ENCODE measurements around the gene PHOSPHO2. TPM values are rescaled to one million over a fixed set of nuclear protein-coding genes. Genes with fewer than 3 reads are reported as not detected.

Gene PHOSPHO2
- total and polyA plus RNA-seq, 10 of the 15 experiments (the other 5 are each of a cell fraction or from before 2014, with no cell fraction given), result 2.7 to 7.6 (median 4.2) TPM

- Histone ChIP-seq H3K4me3 (peak overlapping the region; percentile 81), H3K27me3 (replicated peaks in 1 of 2; ENCODE audit: control insufficient read depth in 2 of 2, insufficient read depth in 2 of 2, low read length in 1 of 2) (0 out of 4 replicates have a peak, but pooled peaks cover 0 to 5% of the 10 kb centered on the region in 2 experiments), H2AFZ (ENCODE audit: control insufficient read depth, low read depth, low read length) (peak overlapping the region; percentile 98), H3K9ac (ENCODE audit: control insufficient read depth, insufficient read depth, low read length) (peak overlapping the region; percentile 76), H3K9me3 (replicated peaks; ENCODE audit: control insufficient read depth, insufficient read depth, low read length) (no peaks in the 10 kb centered on the region; the same call in 1 of the 3 replicates), H3K36me3 (ENCODE audit: control insufficient read depth in 2 of 2, insufficient read depth in 2 of 2, low read length in 1 of 2) (no peaks in the 10 kb centered on the region), H4K20me1 (ENCODE audit: control insufficient read depth, insufficient read depth) (no peaks in the 10 kb centered on the region), H3K4me1 (ENCODE audit: control insufficient read depth, insufficient read depth, low read length) (no peaks in the 10 kb centered on the region), H3K79me2 (ENCODE audit: control insufficient read depth, insufficient read depth, low read length) (no peaks in the 10 kb centered on the region), H3K27ac (ENCODE audit: control insufficient read depth, insufficient read depth) (peak overlapping the region; percentile 74), H3K4me2 (ENCODE audit: control insufficient read depth, insufficient read depth) (peak overlapping the region; percentile 99)
- CTCF ChIA-PET, result interaction anchor here (0.6 kb wide), 1 partner anchor 110 kb away, joined by 3 read pairs; no protein-coding TSS in a partner anchor
- WGBS (ENCODE audit: insufficient coverage, insufficient replicate concordance, low lambda C conversion rate, missing lambda C conversion rate), result 12% methylated on average over 8 of the region's 8 CpGs
- intact Hi-C loops (cut with micrococcal nuclease; ENCODE audit: unreplicated experiment) (loop anchor here (2.0 kb wide), 1 partner anchor 38 kb away; the partner anchor contains the start of gene KLHL23), in situ Hi-C loops (cut with MboI) (no loop called here)
- SMC1A ChIA-PET (ENCODE audit: uncharacterized antibody, unreplicated experiment), result interaction anchor here (3.6 kb wide), 1 partner anchor 38 kb away, joined by 9 read pairs; the partner anchor contains the start of gene KLHL23
- no TSS peak for BruUV-seq (replicated peaks)
- TF ChIP-seq RFX5 (IDR thresholded peaks at IDR 0.05; ENCODE audit: low read depth, low read length) (no peak), MTA2 (IDR thresholded peaks at IDR 0.05; ENCODE audit: low read depth) (no peak), CHD2 (IDR thresholded peaks at IDR 0.05; ENCODE audit: borderline replicate concordance, low read depth, low read length) (no peak), MYC (IDR thresholded peaks at IDR 0.05; ENCODE audit: insufficient read depth, insufficient read length, insufficient replicate concordance, low read length, severe bottlenecking) (no peak), SIN3A (IDR thresholded peaks at IDR 0.05; ENCODE audit: low read depth, low read length) (no peak), ZNF622 (IDR thresholded peaks at IDR 0.05) (no peak)
- ATAC-seq (no peak), FAIRE-seq (no peak), DNase-seq (ENCODE audit: low read depth, low spot score) (no peak)
- POLR2A ChIA-PET, result interaction anchor here (0.9 to 1.1 kb wide), 2 partner anchors 43 to 111 kb away, joined by 3 read pairs; partner anchors contain the start of gene PPIG
- RAD21 ChIA-PET (ENCODE audit: unreplicated experiment), result interaction anchor here (0.6 kb wide), 1 partner anchor 40 kb away, joined by 3 read pairs; no protein-coding TSS in a partner anchor
Measured at GRCh38 chr2:169694894-169695260, 608 bp downstream of the PHOSPHO2 start.

DNA sequence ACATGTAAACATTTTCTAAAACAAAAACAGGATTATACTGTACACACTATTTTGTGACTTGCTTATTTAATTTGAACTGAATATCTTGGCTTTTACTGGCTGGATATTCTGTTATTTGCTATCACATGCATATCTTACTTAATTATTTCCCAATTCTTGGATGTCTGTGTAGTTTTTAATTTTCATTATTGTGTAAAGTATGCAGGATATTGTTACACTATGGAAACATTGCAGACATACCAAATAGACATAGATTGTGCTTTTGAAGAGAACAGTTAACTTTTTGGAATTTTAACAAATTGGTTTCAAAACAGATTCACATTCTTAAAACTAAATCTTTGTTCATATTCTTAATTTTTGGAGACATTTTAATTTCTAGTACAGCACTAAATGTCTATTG lies 2.1 kb downstream of the PHOSPHO2 start:
- ChIA-PET POLR2A (interaction anchor here (0.7 kb wide), 2 partner anchors 32 to 36 kb away, joined by 3 to 5 read pairs; no protein-coding TSS in a partner anchor), RAD21 (ENCODE audit: unreplicated experiment) (no interaction called here), CTCF (interaction anchor here (1.1 kb wide), 1 partner anchor 15 kb away, joined by 3 read pairs; no protein-coding TSS in a partner anchor), SMC1A (ENCODE audit: uncharacterized antibody, unreplicated experiment) (interaction anchor here (1.0 to 3.6 kb wide), 3 partner anchors 37 to 123 kb away, joined by 3 to 9 read pairs (median 3); partner anchors contain the start of gene KLHL23)
- Histone ChIP-seq H3K79me2 (ENCODE audit: control insufficient read depth, insufficient read depth, low read length) (no peaks in the 10 kb centered on the region), H3K27me3 (replicated peaks in 1 of 2; ENCODE audit: control insufficient read depth in 2 of 2, insufficient read depth in 2 of 2, low read length in 1 of 2) (0 out of 4 replicates have a peak, but pooled peaks cover 0 to 3% of the 10 kb centered on the region in 2 experiments), H3K36me3 (ENCODE audit: control insufficient read depth in 2 of 2, insufficient read depth in 2 of 2, low read length in 1 of 2) (no peaks in the 10 kb centered on the region), H2AFZ (ENCODE audit: control insufficient read depth, low read depth, low read length) (no peak overlapping the region), H3K4me2 (ENCODE audit: control insufficient read depth, insufficient read depth) (no peak overlapping the region), H3K27ac (ENCODE audit: control insufficient read depth, insufficient read depth) (no peak overlapping the region), H3K9ac (ENCODE audit: control insufficient read depth, insufficient read depth, low read length) (no peak overlapping the region), H3K9me3 (replicated peaks; ENCODE audit: control insufficient read depth, insufficient read depth, low read length) (no peaks in the 10 kb centered on the region; the same call in 2 of the 3 replicates), H4K20me1 (ENCODE audit: control insufficient read depth, insufficient read depth) (no peaks in the 10 kb centered on the region), H3K4me3 (no peak overlapping the region), H3K4me1 (ENCODE audit: control insufficient read depth, insufficient read depth, low read length) (no peaks in the 10 kb centered on the region)
- DNase-seq (ENCODE audit: low read depth, low spot score) (no peak), FAIRE-seq (no peak), ATAC-seq (no peak)
- BruUV-seq (replicated peaks), result no TSS peak
- in situ Hi-C loops (cut with MboI) (no loop called here), intact Hi-C loops (cut with micrococcal nuclease; ENCODE audit: unreplicated experiment) (no loop called here)
- TF ChIP-seq IRF4 (IDR thresholded peaks at IDR 0.05; ENCODE audit: low read depth, low read length) (no peak), BCLAF1 (IDR thresholded peaks at IDR 0.05) (no peak), ATF7 (IDR thresholded peaks at IDR 0.05; ENCODE audit: low read depth) (no peak), MTA3 (IDR thresholded peaks at IDR 0.05; ENCODE audit: borderline replicate concordance, low read length) (no peak), ZNF24 (IDR thresholded peaks at IDR 0.05) (no peak)
